OCI-M1 (cell line): ENCODE results near the gene NPC1L1.

Experiments
- DNase-seq: peaks from one replicate; lab custom pipeline; 2025; lab: John Stamatoyannopoulos, UW

Gene NPC1L1

GRCh38 chr7:44471850-44472249, 69.3 kb downstream of the NPC1L1 start:
- no peak for DNase-seq

DNA sequence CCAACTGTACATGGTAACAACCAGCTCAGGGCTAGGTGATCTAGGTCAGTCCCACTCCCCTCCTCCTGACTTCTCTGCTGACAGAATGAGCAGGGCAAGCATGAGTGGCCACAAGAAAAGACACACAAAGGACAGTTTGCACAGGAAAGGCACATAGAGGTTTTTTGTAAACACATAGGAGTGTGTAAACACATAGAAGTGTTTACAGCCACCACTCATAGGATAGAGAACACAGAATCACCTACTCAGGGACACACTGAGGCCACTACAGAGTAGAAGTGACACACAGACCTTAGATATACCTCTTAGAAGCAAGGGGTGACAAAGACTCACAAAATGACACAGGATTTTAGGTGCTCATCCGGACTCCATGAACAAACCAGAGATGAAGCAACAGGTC, 69.7 kb downstream of the NPC1L1 start:
- DNase-seq = no peak

- no peak for DNase-seq
Observed at GRCh38 chr7:44470628-44471245, 70.4 kb downstream of the NPC1L1 start.

GRCh38 chr7:44470135-44470479, 71.0 kb downstream of the NPC1L1 start:
- peak; percentile 18 for DNase-seq

- no peak for DNase-seq
Observed at GRCh38 chr7:44469461-44470134, 71.5 kb downstream of the NPC1L1 start.

GRCh38 chr7:44467217-44467548, 73.9 kb downstream of the NPC1L1 start:
- no peak for DNase-seq

DNA sequence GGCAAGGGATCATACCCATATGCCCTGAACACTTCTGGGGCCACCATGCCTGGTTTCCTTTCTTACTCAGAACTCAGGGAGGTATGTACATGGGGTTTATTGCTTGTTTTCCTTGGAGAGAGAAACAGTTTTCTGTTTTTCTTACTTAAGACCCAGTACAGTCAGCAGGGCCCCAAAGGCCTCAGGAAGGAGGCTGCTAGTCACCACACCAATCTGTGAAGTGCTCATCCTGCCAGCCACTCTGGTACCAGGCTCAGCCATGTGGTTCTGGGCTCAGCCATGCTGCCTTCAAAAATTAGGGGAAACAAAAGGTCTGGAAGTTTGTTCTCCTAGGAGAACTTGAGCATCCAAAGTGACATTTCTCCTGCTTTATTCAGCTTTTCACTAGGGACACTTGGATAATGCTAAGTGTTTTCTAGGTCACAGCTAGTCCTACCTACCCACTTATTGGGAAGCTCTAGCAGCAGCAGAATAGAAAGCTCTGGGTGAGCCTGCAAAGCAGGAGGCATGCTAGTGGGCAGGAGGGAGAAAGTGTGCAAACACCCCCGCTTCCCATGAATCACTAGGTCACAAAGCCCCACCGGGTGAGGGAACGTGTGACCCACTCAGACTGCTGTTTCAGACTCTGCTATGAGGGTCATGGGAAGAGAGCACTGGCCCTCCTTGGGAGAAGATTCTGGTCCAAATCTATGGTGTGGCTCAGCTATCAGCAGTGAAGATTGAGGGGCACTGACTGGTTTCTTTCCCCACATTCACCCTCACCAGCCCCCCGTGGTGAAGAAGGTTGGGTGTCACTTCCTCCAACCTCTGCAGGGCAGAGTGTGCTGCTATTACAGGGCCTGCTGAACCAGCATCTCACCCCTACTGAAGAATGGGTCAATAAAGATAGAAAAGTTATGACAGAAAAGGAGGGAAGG, 74.6 kb downstream of the NPC1L1 start:
- no peak for DNase-seq

GRCh38 chr7:44465490-44465889, 75.6 kb downstream of the NPC1L1 start:
- no peak for DNase-seq

DNA sequence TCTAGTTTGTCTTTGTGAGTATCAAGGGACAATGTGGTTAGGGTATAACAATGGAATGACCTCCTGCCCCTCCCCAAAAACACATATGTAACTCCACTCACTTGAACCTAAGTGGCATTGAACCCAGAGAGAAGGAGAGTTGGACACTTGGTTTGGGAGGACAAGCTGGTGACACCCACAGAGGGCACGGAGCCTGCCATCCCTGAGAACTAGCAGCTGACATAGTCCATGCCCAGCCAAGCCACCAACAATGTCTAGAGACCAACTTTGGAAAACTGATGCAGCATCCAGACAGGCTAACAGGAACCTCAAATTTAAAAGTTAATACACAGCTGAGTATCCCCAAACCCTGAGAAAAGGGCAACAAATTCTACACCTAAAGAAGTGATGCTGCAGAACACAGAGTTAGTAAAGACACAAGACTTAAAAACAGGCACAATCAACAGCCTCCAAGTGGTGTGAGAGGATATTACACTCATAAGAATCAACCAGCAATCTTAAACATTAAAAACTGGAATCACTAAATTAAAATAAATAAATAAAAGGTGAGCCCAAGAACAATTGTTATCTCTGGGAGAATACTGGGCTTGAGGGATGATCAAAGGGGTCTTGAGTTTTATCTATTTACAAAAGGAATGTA, 77.8 kb downstream of the NPC1L1 start:
- DNase-seq = no peak
